Stimulated activated CD4-positive, alpha-beta T cell treated with anti-CD3 and anti-CD28 coated beads, Interleukin-15, amount 100 ng/mL, for 1 hour (primary cell): ENCODE measurements around the gene BAMBI.
A peak's percentile ranks its signal among the peaks of the same experiment; 100 is the strongest.

Experiments
- DNase-seq, 2 donors: peaks; one replicate each; pipeline ENCODE4 v3.0.0-alpha.2; 2020; ENCODE audit warnings: low read depth in 1 of 2, low spot score in 1 of 2

The BAMBI gene

GRCh38 chr10:28674782-28675181 lies 2.5 kb upstream of the BAMBI start:
- DNase-seq = no peak

- DNase-seq = no peak
These were observed 874 bp upstream of the BAMBI start for GRCh38 chr10:28676326-28676967.

- DNase-seq = peak in 1 of 2 donors; percentile 7
These were observed 766 bp downstream of the BAMBI start for GRCh38 chr10:28677888-28678686.

GRCh38 chr10:28678687-28679457 lies 1.6 kb downstream of the BAMBI start:
- DNase-seq = no peak

GRCh38 chr10:28679581-28680357 lies 2.4 kb downstream of the BAMBI start:
- DNase-seq = no peak

GRCh38 chr10:28680358-28680752 lies 3.0 kb downstream of the BAMBI start:
- no peak for DNase-seq

- DNase-seq = no peak
These were observed 4.0 kb downstream of the BAMBI start for GRCh38 chr10:28681291-28681763.

GRCh38 chr10:28681928-28682750 lies 4.8 kb downstream of the BAMBI start:
- no peak for DNase-seq

GRCh38 chr10:28684157-28684985 lies 7.0 kb downstream of the BAMBI start:
- no peak for DNase-seq

- no peak for DNase-seq
These were observed 7.8 kb downstream of the BAMBI start for GRCh38 chr10:28684986-28685580.

- DNase-seq = no peak
These were observed 8.4 kb downstream of the BAMBI start for GRCh38 chr10:28685717-28686116.

GRCh38 chr10:28686835-28687682 lies 9.7 kb downstream of the BAMBI start:
- no peak for DNase-seq

GRCh38 chr10:28687683-28688001 lies 10.3 kb downstream of the BAMBI start:
- DNase-seq = no peak

- DNase-seq = no peak
These were observed 13.2 kb downstream of the BAMBI start for GRCh38 chr10:28690545-28690944.

GRCh38 chr10:28691187-28691694 lies 13.9 kb downstream of the BAMBI start:
- DNase-seq = no peak

- DNase-seq = no peak
These were observed 14.7 kb downstream of the BAMBI start for GRCh38 chr10:28692050-28692449.

- no peak for DNase-seq
These were observed 17.2 kb downstream of the BAMBI start for GRCh38 chr10:28694530-28694929.

- DNase-seq = no peak
These were observed 20.8 kb downstream of the BAMBI start for GRCh38 chr10:28698075-28698474.
